Colon (tissue), 2 donors: ENCODE data around the gene ADPRHL1.
"Not testable (repeated sequence)": the region's sequence is repeated elsewhere in the genome, so short reads cannot be mapped to it uniquely, and the experiment has no call there.

Source experiments
- FAIRE-seq: peaks from 2 replicates; lab custom pipeline; 2012; peaks lifted over from hg19 to GRCh38; lab: Jason Lieb, UNC
- donor health status: control.
- donor health status: control.

The ADPRHL1 gene

DNA sequence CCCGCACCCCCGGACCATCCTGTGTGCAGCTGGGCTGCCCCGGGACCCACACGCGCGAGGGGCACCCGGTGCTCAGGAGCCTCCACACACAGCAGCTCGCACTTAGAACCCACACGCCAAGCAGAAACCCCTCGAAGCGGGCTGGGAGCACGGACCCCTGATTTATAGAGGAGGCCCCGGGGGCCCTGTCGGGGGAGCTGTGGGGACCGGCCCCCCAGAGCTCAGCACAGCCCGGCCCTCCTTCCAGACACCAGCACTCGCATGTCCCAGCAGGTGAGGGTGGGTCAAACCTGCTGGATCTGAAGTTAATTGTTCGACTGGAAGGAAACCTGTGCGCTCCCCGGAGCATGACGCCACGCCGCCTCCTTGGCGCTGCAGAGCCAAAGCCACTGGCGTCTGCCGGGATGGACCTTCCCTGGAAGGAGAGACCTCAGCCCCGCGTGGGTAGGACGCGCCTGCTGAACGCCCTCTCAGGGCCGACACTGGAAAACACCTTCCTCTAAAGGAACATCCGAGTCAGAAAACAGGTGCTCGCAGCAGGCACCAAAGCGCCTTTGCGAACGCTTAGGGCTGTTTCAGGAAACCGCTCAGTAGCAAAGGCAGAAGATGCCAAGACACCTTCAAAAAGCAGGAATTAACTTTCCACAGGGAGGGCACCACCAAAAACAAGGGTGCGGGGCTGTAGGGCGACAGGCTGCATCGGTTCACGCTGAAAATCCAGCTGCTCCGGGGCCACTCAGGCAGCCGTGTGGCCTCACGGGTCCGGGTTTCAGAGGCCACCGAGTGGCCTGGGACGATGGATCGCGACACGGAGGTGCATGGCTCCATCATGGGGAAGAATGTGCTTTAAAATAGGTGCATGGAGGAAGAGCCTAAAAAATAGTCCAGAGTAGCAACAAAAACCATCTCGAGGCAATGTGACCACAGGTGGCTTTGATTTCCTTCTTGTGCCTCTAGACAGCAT lies 51.6 kb downstream of the ADPRHL1 start:
- no peak for FAIRE-seq

DNA sequence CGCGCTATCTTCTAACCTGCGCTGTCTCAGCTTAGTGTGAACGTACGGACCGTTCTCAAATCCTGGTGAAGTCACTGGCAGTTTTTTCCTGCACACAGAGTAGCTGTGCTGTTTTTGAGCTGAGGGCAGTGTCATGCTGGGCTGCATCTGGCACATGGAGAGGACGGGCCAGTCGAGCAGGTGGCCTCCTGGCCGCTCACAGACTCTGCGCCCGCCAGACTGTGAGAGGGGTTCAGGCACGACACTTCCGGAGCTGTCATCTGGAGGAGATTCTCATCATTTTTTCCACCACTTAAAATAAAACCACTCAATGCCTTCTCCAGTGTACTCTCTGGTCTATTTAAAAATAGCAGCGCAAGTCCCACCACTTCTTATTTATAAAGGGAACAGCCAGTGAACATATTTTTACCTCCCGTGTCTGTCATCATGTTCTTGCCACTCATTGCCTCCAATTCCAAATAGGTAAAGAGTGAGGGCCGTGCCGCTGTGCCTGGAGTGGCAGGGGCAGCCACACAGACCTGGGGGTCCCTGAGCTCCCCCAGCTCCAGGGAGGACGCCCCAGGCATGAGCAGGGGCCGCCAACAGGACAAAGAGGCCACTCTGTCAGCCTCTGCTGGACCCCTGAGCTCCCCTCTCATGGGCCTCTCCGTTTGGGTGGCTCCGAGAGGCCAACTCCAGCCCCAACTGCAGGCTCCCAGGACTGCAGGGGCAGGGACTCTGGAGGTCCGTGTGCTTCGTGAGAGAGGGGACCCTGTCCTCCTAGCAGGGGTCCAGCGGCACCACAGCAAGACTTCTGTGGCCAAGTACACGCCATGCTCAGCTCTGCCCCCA lies 52.5 kb downstream of the ADPRHL1 start:
- FAIRE-seq: no peak

GRCh38 chr13:113399755-113400149 lies 53.5 kb downstream of the ADPRHL1 start:
- FAIRE-seq: no peak

- FAIRE-seq: no peak
These were observed 54.1 kb downstream of the ADPRHL1 start for GRCh38 chr13:113398963-113399754.

GRCh38 chr13:113397608-113398425 lies 55.5 kb downstream of the ADPRHL1 start:
- FAIRE-seq: no peak

DNA sequence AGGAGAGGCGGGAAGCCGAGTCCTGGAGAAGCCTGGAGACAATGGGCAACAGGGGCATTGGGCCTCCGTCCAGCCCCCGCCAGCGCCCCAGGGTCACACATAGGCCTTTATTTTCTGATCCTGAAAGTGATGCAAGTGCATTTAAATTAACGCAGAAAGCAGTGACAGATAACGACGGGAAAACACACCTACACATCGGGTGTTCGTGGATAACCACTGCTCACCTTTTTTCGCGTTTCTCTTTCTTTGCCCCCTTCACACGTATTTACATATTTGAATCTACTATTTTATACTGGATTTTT lies 59.0 kb downstream of the ADPRHL1 start:
- no peak for FAIRE-seq

DNA sequence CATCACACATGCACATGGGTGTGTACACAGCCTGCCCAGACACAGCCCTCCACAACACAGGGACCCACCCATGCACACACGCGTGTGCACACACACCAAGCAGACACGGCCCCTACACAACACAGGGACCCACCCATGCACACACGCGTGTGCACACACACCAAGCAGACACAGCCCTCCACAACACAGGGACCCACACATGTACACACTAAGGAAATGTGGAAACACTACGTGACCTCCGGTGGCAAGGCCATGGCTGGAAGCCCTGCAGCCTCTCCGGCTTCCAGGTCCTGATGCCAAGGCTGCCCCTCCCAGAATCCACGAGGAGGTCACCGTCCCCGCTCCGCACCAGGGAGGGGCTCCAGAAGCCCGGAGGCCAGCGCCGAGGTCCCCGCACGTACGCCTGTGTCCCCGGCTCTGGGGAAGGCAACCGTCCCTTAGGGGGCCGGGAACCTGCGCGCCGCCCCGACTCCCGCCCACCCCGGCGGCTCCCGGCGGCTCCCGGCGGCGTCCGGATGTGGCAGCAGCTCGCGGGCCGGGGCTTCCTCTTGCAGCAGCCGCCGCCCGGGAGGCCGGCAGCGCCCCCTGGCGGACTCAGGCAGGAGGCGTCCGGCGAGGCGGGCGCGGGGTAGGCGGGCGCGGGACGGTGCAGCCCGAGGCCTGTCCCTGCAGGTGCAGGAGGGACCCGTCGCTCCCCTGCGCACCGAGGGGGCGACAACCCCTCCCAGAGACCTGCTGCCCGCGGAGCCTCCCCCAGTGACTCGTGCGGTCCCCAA lies 59.5 kb downstream of the ADPRHL1 start:
- no peak for FAIRE-seq

DNA sequence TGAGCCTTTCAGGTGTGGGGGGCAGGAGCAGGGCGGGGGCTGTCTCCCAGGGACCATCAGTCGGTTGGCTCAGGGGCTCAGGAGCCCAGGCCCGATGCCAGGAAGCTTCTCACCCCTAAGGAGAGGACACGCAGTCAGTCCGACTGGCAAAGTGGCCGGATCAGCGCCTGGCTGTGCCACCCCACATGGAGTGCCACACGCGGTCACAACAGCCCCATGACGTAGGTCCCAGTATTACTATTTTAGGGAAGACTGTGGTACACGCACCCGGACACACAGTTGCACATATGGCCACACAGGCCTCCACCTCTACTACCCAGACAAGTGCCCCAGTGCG lies 60.1 kb downstream of the ADPRHL1 start:
- no peak for FAIRE-seq

DNA sequence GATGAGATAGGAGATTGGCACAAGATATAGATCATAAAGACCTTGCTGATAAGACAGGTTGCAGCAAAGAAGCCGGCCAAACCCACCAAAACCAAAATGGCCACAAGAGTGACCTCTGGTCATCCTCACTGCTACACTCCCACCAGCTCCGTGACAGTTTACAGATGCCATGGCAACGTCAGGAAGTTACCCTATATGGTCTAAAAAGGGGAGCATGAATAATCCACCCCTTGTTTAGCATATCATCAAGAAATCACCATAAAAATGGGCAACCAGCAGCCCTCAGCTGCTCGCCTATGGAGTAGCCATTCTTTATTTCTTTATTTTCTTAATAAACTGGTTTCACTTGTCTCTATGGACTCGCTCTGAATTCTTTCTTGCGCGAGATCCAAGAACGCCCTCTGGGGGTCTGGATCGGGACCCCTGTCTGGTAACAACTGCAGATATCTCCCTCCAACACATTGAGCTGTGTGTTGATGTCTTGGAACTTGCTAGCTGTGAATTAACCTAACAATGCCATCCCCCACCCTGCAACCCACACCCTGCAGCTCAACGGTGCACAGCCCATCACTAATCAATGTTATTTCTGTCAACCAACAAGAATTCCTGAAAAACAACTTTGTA lies 62.3 kb downstream of the ADPRHL1 start:
- FAIRE-seq: no peak

DNA sequence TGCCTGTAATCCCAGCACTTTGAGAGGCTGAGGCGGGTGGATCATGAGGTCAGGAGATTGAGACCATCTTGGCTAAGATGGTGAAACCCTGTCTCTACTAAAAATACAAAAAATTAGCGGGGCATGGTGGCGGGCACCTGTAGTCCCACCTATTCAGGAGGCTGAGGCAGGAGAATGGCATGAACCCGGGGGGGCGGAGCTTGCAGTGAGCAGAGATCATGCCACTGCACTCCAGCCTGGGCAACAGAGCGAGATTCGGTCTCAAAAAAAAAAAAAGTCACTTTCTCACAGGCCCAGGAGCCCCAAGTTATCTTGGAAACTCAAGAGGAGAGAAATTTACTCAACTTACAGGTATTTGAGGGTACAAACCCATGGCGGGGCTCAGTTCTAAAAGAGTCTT lies 63.7 kb downstream of the ADPRHL1 start:
- FAIRE-seq: not testable (repeated sequence)

GRCh38 chr13:113387396-113387795 lies 65.9 kb downstream of the ADPRHL1 start:
- FAIRE-seq: no peak

GRCh38 chr13:113383089-113383488 lies 70.2 kb downstream of the ADPRHL1 start:
- no peak for FAIRE-seq

- FAIRE-seq: not testable (repeated sequence)
These were observed 70.7 kb downstream of the ADPRHL1 start for GRCh38 chr13:113382542-113382941.

DNA sequence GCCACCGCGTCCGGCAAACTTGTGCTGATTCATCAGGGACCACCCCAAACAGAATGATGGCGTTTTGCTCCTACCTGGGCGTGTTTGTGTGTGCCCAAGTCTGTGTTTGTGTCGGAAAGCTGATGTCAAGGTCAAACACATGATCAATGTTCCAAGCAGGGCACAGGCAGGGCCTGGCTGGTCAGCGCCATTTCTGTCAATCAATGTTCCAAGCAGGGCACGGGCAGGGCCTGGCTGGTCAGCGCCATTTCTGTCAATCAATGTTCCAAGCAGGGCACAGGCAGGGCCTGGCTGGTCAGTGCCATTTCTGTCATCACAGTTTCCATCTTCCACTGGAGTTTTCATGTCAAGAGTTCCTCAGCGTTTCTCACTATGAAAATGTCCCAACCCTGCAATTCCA lies 74.5 kb downstream of the ADPRHL1 start:
- FAIRE-seq: no peak

DNA sequence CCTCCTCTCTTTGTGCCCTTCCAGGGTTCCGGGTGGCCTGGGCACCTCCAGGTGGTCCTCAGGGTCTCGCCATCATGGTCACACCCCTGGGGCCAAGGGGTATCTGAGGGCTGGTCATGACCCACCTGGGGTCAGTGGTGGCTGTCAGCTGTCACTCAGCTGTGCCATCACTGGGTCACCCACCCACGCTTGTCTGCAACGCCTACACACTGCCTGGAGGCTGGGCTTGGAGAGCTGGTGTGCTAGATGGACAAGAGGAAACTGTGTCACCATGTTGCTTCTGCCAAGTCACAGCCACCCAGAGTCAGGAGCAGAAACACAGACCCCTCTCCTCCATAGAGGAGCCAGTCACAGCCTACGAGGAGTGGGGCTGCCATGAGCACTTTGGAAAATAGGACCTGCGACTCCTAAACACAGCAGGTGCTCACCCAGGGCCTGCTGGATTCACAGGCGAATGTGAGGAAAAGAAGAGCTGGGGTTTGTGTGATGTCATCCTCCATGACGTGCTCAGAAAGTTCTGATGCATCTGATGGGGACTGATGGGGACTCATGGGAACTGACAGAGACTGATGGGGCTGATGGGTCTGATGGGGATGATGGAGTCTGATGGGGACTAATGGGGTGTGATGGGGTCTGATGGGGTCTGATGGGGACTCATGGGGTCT lies 78.6 kb downstream of the ADPRHL1 start:
- no peak for FAIRE-seq

DNA sequence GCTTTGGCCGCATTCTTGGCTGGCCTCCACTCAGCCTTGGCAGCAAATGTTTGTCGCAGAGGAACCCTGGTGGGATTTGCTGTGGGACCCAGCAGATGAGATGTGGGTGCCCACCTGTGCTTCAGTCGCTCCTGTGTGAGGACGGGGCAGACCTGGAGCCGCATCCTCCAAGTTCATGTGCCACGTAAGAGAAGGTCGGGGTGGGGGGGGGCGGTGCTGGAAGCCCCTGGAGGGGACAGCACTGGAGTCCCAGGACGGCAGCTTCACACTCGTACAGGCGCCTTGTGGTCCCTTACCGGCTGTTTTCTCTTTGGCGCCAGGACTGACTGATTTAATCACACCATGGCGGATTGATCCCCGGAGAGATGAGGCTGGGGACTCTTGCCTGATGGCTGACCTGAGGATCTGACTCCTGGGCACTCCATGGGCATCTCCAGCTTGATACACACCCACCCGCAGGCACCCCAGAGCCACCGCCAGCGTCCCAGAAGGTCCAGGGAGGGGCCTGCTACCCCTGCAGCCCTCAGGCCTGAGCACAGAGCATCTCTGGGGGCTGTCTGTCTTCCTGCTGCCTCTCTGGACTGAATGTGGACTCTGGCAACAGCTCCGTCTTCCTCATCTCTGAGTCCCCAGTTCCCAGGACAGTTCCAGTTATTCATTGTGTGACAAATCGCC lies 79.3 kb downstream of the ADPRHL1 start:
- FAIRE-seq: no peak

DNA sequence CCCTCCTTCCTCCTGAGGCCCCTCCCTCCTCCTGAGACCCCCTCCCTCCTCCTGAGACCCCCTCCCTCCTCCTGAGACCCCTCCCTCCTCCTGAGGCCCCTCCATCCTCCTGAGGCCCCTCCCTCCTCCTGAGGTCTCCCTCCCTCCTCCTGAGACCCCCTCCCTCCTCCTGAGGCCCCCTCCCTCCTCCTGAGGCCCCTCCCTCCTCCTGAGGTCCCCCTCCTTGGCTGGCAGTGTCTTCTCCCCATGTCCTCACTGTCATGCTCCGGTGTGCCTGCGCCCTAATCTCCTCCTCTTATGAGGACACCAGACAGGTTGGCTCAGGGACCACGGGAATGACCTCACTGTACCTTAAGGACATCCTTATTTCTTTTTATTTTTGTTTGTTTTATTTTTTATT lies 81.6 kb downstream of the ADPRHL1 start:
- not testable (repeated sequence) for FAIRE-seq

DNA sequence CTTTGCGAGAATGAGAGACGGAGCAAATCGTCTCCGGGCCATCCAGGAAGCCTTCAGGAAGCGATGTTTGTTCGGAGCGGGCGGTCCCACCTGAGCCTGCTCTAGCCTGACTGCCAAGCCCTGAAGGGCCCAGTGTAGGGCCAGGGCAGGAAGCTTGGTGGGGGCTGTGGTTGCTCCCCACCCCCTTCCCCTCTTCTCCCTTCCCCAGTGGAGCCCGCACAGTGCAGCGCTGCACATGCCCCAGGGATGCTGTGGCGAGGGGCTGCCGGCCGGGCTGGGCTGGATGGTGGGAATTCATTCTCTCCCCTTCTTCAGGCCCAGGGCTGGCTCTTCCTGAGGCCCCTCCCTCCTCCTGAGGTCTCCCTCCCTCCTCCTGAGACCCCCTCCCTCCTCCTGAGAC lies 82.2 kb downstream of the ADPRHL1 start:
- FAIRE-seq: no peak

GRCh38 chr13:113369881-113370280 lies 83.4 kb downstream of the ADPRHL1 start:
- no peak for FAIRE-seq
